ENCODE measurements around the gene ANKRD53. TPM values are rescaled to one million over a fixed set of nuclear protein-coding genes. Genes with fewer than 3 reads are reported as not detected.

Gene ANKRD53
- polyA plus RNA-seq, 1 of the 3 experiments (the other 2 are of a cell fraction), result 0.58 TPM

GRCh38 chr2:70941701-70942100 is 36.7 kb upstream of the ANKRD53 start:
- POLR2A ChIA-PET, result no interaction called here
- Histone ChIP-seq H3K4me1 (ENCODE audit: control insufficient read depth in 1 of 2, insufficient read depth in 2 of 2, low read depth in 1 of 2, low read length in 1 of 2) (peaks cover 0 to 19% of the 10 kb centered on the region in 2 experiments; a peak in 1 of 4 replicates), H3K9me3 (no peaks in the 10 kb centered on the region), H2AFZ (ENCODE audit: low read depth) (no peak overlapping the region), H3K9ac (no peak overlapping the region), H3K4me3 (ENCODE audit: low read depth in 2 of 2, low read length in 1 of 2) (no peak overlapping the region), H4K20me1 (ENCODE audit: insufficient read depth) (no peaks in the 10 kb centered on the region), H3K79me2 (ENCODE audit: insufficient read depth) (no peaks in the 10 kb centered on the region), H3K9me2 (no peaks in the 10 kb centered on the region), H3K27ac (ENCODE audit: low read depth in 2 of 2, low read length in 1 of 2) (no peak overlapping the region), H3K27me3 (ENCODE audit: insufficient read depth) (no peaks in the 10 kb centered on the region), H3K36me3 (replicated peaks in 1 of 2; ENCODE audit: control insufficient read depth in 1 of 2, insufficient read depth in 2 of 2, low read length in 1 of 2) (no peaks in the 10 kb centered on the region), H3K4me2 (no peak overlapping the region), H3F3A (replicated peaks; ENCODE audit: insufficient read depth) (peaks cover 3% of the 10 kb centered on the region)
- 82% methylated on average over 5 of the region's 5 CpGs for WGBS (ENCODE audit: low lambda C conversion rate)
- CTCF ChIA-PET, result interaction anchor here (0.8 to 8.6 kb wide), 8 partner anchors 21 to 151 kb away, joined by 3 to 127 read pairs (median 4); partner anchors contain the start of gene FIGLA
- no peak for DNase-seq
- no peak for TF ChIP-seq FOXM1 (IDR thresholded peaks at IDR 0.05; ENCODE audit: low read depth)
- no peak for TF ChIP-seq CTCF (IDR thresholded peaks at IDR 0.05)
- TF ChIP-seq NFIC (IDR thresholded peaks at IDR 0.05; ENCODE audit: borderline replicate concordance), result no peak
- no peak for TF ChIP-seq CHD2 (IDR thresholded peaks at IDR 0.05; ENCODE audit: low read length, partially characterized antibody)
- TF ChIP-seq YY1 (IDR thresholded peaks at IDR 0.05; ENCODE audit: low read depth), result no peak
- no peak for TF ChIP-seq JUND (IDR thresholded peaks at IDR 0.05)
- TF ChIP-seq NRF1 (IDR thresholded peaks at IDR 0.05; ENCODE audit: low read depth, low read length), result no peak
- TF ChIP-seq, protein P1, sequence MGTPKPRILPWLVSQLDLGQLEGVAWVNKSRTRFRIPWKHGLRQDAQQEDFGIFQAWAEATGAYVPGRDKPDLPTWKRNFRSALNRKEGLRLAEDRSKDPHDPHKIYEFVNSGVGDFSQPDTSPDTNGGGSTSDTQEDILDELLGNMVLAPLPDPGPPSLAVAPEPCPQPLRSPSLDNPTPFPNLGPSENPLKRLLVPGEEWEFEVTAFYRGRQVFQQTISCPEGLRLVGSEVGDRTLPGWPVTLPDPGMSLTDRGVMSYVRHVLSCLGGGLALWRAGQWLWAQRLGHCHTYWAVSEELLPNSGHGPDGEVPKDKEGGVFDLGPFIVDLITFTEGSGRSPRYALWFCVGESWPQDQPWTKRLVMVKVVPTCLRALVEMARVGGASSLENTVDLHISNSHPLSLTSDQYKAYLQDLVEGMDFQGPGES (IDR thresholded peaks at IDR 0.05; ENCODE audit: low read depth, low read length), result no peak
- TF ChIP-seq RFX5 (IDR thresholded peaks at IDR 0.05; ENCODE audit: low read length), result no peak
- no peak for TF ChIP-seq RAD21 (IDR thresholded peaks at IDR 0.05; ENCODE audit: low read length)
- TF ChIP-seq, protein P2, sequence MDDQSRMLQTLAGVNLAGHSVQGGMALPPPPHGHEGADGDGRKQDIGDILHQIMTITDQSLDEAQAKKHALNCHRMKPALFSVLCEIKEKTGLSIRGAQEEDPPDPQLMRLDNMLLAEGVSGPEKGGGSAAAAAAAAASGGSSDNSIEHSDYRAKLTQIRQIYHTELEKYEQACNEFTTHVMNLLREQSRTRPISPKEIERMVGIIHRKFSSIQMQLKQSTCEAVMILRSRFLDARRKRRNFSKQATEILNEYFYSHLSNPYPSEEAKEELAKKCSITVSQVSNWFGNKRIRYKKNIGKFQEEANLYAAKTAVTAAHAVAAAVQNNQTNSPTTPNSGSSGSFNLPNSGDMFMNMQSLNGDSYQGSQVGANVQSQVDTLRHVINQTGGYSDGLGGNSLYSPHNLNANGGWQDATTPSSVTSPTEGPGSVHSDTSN (IDR thresholded peaks at IDR 0.05), result no peak
- TF ChIP-seq, protein P3, sequence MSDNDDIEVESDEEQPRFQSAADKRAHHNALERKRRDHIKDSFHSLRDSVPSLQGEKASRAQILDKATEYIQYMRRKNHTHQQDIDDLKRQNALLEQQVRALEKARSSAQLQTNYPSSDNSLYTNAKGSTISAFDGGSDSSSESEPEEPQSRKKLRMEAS (IDR thresholded peaks at IDR 0.05; ENCODE audit: low read depth), result no peak
- no peak for TF ChIP-seq TAF1 (IDR thresholded peaks at IDR 0.05; ENCODE audit: borderline replicate concordance, low read depth, low read length)
- no peak for TF ChIP-seq GATA2 (CRISPR knock-in tag; IDR thresholded peaks at IDR 0.05)
